ENCODE data around the gene EMD.

DNA sequence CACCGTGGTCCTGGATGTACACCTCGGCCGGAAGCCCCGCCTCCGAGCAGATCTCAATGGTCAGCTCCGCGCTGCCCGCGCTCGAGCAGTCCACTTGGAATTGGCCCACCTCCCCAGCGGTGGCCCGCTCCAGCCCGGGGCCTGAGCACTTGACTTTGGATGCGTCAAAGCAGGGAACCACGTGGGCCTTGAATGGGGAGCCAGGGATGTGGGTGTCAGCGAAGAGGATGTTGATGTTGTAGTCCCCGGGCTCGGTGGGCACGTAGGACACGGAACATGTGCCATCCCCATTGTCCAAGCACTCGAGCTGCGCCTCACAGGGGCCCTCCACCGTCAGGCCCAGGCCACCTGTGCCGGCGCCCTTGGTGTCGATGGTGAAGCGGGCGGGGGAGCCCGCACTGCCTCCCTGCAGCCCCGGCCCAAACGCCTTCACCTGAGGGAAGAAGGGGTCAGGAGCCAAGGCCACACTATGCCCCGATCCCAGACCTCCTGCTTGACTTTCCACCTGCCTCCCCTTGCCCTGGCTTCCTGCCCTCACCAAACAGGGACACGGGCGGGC lies 18.9 kb upstream of the EMD start:
- TF ChIP-seq, protein P1, sequence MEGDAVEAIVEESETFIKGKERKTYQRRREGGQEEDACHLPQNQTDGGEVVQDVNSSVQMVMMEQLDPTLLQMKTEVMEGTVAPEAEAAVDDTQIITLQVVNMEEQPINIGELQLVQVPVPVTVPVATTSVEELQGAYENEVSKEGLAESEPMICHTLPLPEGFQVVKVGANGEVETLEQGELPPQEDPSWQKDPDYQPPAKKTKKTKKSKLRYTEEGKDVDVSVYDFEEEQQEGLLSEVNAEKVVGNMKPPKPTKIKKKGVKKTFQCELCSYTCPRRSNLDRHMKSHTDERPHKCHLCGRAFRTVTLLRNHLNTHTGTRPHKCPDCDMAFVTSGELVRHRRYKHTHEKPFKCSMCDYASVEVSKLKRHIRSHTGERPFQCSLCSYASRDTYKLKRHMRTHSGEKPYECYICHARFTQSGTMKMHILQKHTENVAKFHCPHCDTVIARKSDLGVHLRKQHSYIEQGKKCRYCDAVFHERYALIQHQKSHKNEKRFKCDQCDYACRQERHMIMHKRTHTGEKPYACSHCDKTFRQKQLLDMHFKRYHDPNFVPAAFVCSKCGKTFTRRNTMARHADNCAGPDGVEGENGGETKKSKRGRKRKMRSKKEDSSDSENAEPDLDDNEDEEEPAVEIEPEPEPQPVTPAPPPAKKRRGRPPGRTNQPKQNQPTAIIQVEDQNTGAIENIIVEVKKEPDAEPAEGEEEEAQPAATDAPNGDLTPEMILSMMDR (IDR thresholded peaks at IDR 0.05), result no peak
- no peak for TF ChIP-seq EZH2phosphoT487 (IDR thresholded peaks at IDR 0.05)
- no peak for TF ChIP-seq EZH2 (IDR thresholded peaks at IDR 0.05)

All from neural progenitor cell (in vitro differentiated cells).